ENCODE measurements around the gene PDE6A.

The PDE6A gene

GRCh38 chr5:149930749-149931574, 13.6 kb downstream of the PDE6A start:
- no peak for DNase-seq (ENCODE audit: extremely low read depth in 1 of 2, low read depth in 1 of 2)

GRCh38 chr5:149930043-149930748, 14.4 kb downstream of the PDE6A start:
- DNase-seq (ENCODE audit: extremely low read depth in 1 of 2, low read depth in 1 of 2) = no peak

GRCh38 chr5:149924486-149924885, 20.1 kb downstream of the PDE6A start:
- no peak for DNase-seq (ENCODE audit: extremely low read depth in 1 of 2, low read depth in 1 of 2)

- DNase-seq (ENCODE audit: extremely low read depth in 1 of 2, low read depth in 1 of 2) = no peak
Observed at GRCh38 chr5:149922950-149923349, 21.6 kb downstream of the PDE6A start.

GRCh38 chr5:149921597-149921996, 23.0 kb downstream of the PDE6A start:
- no peak for DNase-seq (ENCODE audit: extremely low read depth in 1 of 2, low read depth in 1 of 2)

GRCh38 chr5:149917073-149917676, 27.4 kb downstream of the PDE6A start:
- no peak for DNase-seq (ENCODE audit: extremely low read depth in 1 of 2, low read depth in 1 of 2)

GRCh38 chr5:149916334-149917072, 28.1 kb downstream of the PDE6A start:
- DNase-seq (ENCODE audit: extremely low read depth in 1 of 2, low read depth in 1 of 2) = no peak

GRCh38 chr5:149915392-149916260, 29.0 kb downstream of the PDE6A start:
- DNase-seq (ENCODE audit: extremely low read depth in 1 of 2, low read depth in 1 of 2) = no peak

GRCh38 chr5:149913436-149914419, 30.9 kb downstream of the PDE6A start:
- no peak for DNase-seq (ENCODE audit: extremely low read depth in 1 of 2, low read depth in 1 of 2)

GRCh38 chr5:149912226-149912871, 32.2 kb downstream of the PDE6A start:
- no peak for DNase-seq (ENCODE audit: extremely low read depth in 1 of 2, low read depth in 1 of 2)

GRCh38 chr5:149911031-149911430, 33.6 kb downstream of the PDE6A start:
- DNase-seq (ENCODE audit: extremely low read depth in 1 of 2, low read depth in 1 of 2) = no peak

- no peak for DNase-seq (ENCODE audit: extremely low read depth in 1 of 2, low read depth in 1 of 2)
Observed at GRCh38 chr5:149907828-149908227, 36.8 kb downstream of the PDE6A start.

- DNase-seq (ENCODE audit: extremely low read depth in 1 of 2, low read depth in 1 of 2) = no peak
Observed at GRCh38 chr5:149904977-149905376, 39.6 kb downstream of the PDE6A start.

GRCh38 chr5:149904293-149904886, 40.2 kb downstream of the PDE6A start:
- DNase-seq (ENCODE audit: extremely low read depth in 1 of 2, low read depth in 1 of 2) = no peak

GRCh38 chr5:149903404-149903803, 41.2 kb downstream of the PDE6A start:
- no peak for DNase-seq (ENCODE audit: extremely low read depth in 1 of 2, low read depth in 1 of 2)

- no peak for DNase-seq (ENCODE audit: extremely low read depth in 1 of 2, low read depth in 1 of 2)
Observed at GRCh38 chr5:149902177-149902576, 42.4 kb downstream of the PDE6A start.

GRCh38 chr5:149901511-149901910, 43.1 kb downstream of the PDE6A start:
- DNase-seq (ENCODE audit: extremely low read depth in 1 of 2, low read depth in 1 of 2) = no peak

GRCh38 chr5:149900390-149900789, 44.2 kb downstream of the PDE6A start:
- no peak for DNase-seq (ENCODE audit: extremely low read depth in 1 of 2, low read depth in 1 of 2)

All from activated CD8-positive, alpha-beta memory T cell treated with anti-CD3 and anti-CD28 coated beads for 1 hour (primary cell).